GM12878 (cell line): ENCODE results near the gene STRA6. TPM values are rescaled to one million over a fixed set of nuclear protein-coding genes. Genes with fewer than 3 reads are reported as not detected.

Source experiments
- ATAC-seq: fragments of 200-7000 bp; cut with Tn5 transposase; 3 replicates; pipeline ENCODE4 v1.9.1; 2020; ENCODE audit warnings: mild to moderate bottlenecking, moderate library complexity
- BruUV-seq: library from RNA; stranded (reverse); fragments of 400-500 nt; replicated peaks from 2 replicates; lab custom pipeline; 2021; lab: Mats Ljungman, UMichigan
- CTCF ChIA-PET: fragments of 300-600 bp; sonication (Branson Sonifier 250); formaldehyde crosslinking; extraction: SDS; loops from one replicate; lab custom pipeline; 2021; ENCODE audit warnings: inconsistent platforms; lab: Yijun Ruan, JAX
- POLR2A ChIA-PET: fragments of 350-600 bp; formaldehyde crosslinking; extraction: SDS; loops from one replicate; lab custom pipeline; 2021; ENCODE audit warnings: inconsistent platforms; lab: Charles Lee
- RAD21 ChIA-PET: fragments of 300-600 bp; sonication (Branson Sonifier 250); formaldehyde crosslinking; loops from one replicate; lab custom pipeline; 2023; ENCODE audit warnings: antibody characterized with exemption; ENCODE audit not compliant: unreplicated experiment; lab: Charles Lee
- SMC1A ChIA-PET: fragments of 300-600 bp; sonication (Branson Sonifier 250); formaldehyde crosslinking; loops from one replicate; lab custom pipeline; 2023; ENCODE audit not compliant: unreplicated experiment, uncharacterized antibody; lab: Charles Lee
- DNase-seq: peaks from one replicate; pipeline ENCODE4 v3.0.0-alpha.2; 2011; ENCODE audit warnings: low read depth, low spot score
- FAIRE-seq: peaks from 3 replicates; lab custom pipeline; 2011; peaks lifted over from hg19 to GRCh38; lab: Jason Lieb, UNC
- H2AFZ ChIP-seq: 2 replicates; pipeline ENCODE4 v1.6.0; 2011; ENCODE audit warnings: low read depth, low read length, control low read depth; ENCODE audit not compliant: control insufficient read depth
- H3K27ac ChIP-seq: 2 replicates; pipeline ENCODE4 v1.5.1; 2011; ENCODE audit warnings: control low read depth; ENCODE audit not compliant: control insufficient read depth, insufficient read depth
- H3K27me3 ChIP-seq, 2 experiments: replicated peaks in 1 of 2; 2 replicates each; pipeline versions ENCODE4 v1.6.0 to v1.6.1; 2011; ENCODE audit warnings: low read length in 1 of 2; ENCODE audit not compliant: control insufficient read depth in 2 of 2, insufficient read depth in 2 of 2
- H3K36me3 ChIP-seq, 2 experiments: 2 replicates each; pipeline ENCODE4 v1.5.1; 2011; ENCODE audit warnings: low read length in 1 of 2; ENCODE audit not compliant: control insufficient read depth in 2 of 2, insufficient read depth in 2 of 2
- H3K4me1 ChIP-seq: 2 replicates; pipeline ENCODE4 v1.6.1; 2011; ENCODE audit warnings: mild to moderate bottlenecking, low read length, moderate library complexity, mixed read lengths; ENCODE audit not compliant: control insufficient read depth, insufficient read depth
- H3K4me2 ChIP-seq: 2 replicates; pipeline ENCODE4 v1.6.0; 2011; ENCODE audit warnings: control low read depth; ENCODE audit not compliant: control insufficient read depth, insufficient read depth
- H3K4me3 ChIP-seq: fragments of 200-600 bp; sonication (generic); 2 replicates; pipeline ENCODE4 v1.5.1; 2016
- H3K79me2 ChIP-seq: 2 replicates; pipeline ENCODE4 v1.6.0; 2011; ENCODE audit warnings: low read length; ENCODE audit not compliant: control insufficient read depth, insufficient read depth
- H3K9ac ChIP-seq: 2 replicates; pipeline ENCODE4 v1.8.0; 2011; ENCODE audit warnings: low read length, control low read depth, mixed read lengths; ENCODE audit not compliant: control insufficient read depth, insufficient read depth
- H3K9me3 ChIP-seq: replicated peaks from 3 replicates; pipeline ENCODE4 v1.5.1; 2011; ENCODE audit warnings: mild to moderate bottlenecking, low read length; ENCODE audit not compliant: control insufficient read depth, insufficient read depth
- H4K20me1 ChIP-seq: 2 replicates; pipeline ENCODE4 v1.6.0; 2011; ENCODE audit not compliant: control insufficient read depth, insufficient read depth
- CBFB ChIP-seq: IDR thresholded peaks from 2 replicates; pipeline ENCODE4 v1.6.1; 2016; ENCODE audit warnings: antibody characterized with exemption, low read depth
- HCFC1 ChIP-seq: fragments of 150-350 bp; IDR thresholded peaks from 2 replicates; pipeline ENCODE4 v1.6.1; 2014; ENCODE audit warnings: low read length
- MTA2 ChIP-seq: fragments of 450-650 bp; IDR thresholded peaks from 2 replicates; pipeline ENCODE4 v1.6.1; 2016; ENCODE audit warnings: low read depth, mild to moderate bottlenecking, moderate library complexity
- NFYA ChIP-seq: IDR thresholded peaks from 2 replicates; pipeline ENCODE4 v1.6.1; 2011; ENCODE audit warnings: low read depth, mild to moderate bottlenecking, low read length, improper control_type of control experiment, borderline replicate concordance
- PML ChIP-seq: IDR thresholded peaks from 2 replicates; pipeline ENCODE4 v1.6.1; 2012; ENCODE audit warnings: low read length, inconsistent platforms
- RFX5 ChIP-seq: IDR thresholded peaks from 2 replicates; pipeline ENCODE4 v1.6.1; 2011; ENCODE audit warnings: low read depth, low read length, improper control_type of control experiment
- TAF1 ChIP-seq: IDR thresholded peaks from 2 replicates; pipeline ENCODE4 v1.6.1; 2011; ENCODE audit warnings: mild to moderate bottlenecking, low read depth, low read length, borderline replicate concordance
- YY1 ChIP-seq: IDR thresholded peaks from 2 replicates; pipeline ENCODE4 v1.6.1; 2011; ENCODE audit warnings: low read depth, mild to moderate bottlenecking, low read length
- ZNF24 ChIP-seq: fragments of 450-650 bp; IDR thresholded peaks from 2 replicates; pipeline ENCODE4 v1.6.1; 2017; ENCODE audit warnings: antibody characterized with exemption, mild to moderate bottlenecking
- WGBS: methylation state at CpG from one replicate; pipeline ENCODE4 v1.1.6; 2016; ENCODE audit warnings: low lambda C conversion rate; ENCODE audit not compliant: insufficient replicate concordance, insufficient coverage; ENCODE audit errors: missing lambda C conversion rate; 5-methylcytosine and 5-hydroxymethylcytosine counted together
- in situ Hi-C: fragments of 300-500 bp; cut with MboI; formaldehyde crosslinking; loops from 9 replicates; pipeline ENCODE4 v1.14.3; 2018; ENCODE audit warnings: mixed read lengths
- intact Hi-C: fragments of 100-400 bp; cut with micrococcal nuclease; formaldehyde crosslinking; loops from one replicate; pipeline ENCODE4 v1.14.2; 2022; ENCODE audit not compliant: unreplicated experiment
- polyA plus RNA-seq, 11 experiments: library from polyadenylated mRNA; depleted of rRNA in 4 of 11; unstranded in 6 of 11; stranded (reverse) in 5 of 11; fragments of >200 nt; fragmentation: Nextera tagmentation in 4 of 11; fragmentation: Illumina TruSeq in 1 of 11; extraction: Ambion mirVana in 4 of 11; extraction: Trizol in 1 of 11; gene quantifications; 1 replicate in 1 of 11; 2 replicates in 10 of 11; pipeline versions ENCODE4 v1.2.1 to v1.2.3, GENCODE V29; 2011 to 2016; ENCODE audit warnings: inconsistent platforms in 2 of 11, missing spikeins in 2 of 11, low read depth in 1 of 11
- total RNA-seq, 4 experiments: library from RNA; depleted of rRNA in 3 of 4; stranded (reverse); fragments of >200 nt in 3 of 4; fragmentation: Illumina TruSeq in 1 of 4; extraction: Trizol in 1 of 4; gene quantifications; 2 replicates each; pipeline versions ENCODE4 v1.2.1 to v1.2.3, GENCODE V29; 2013 to 2021
- TF ChIP-seq, protein P1 (sequence below), 3 experiments: IDR thresholded peaks in 2 of 3; conservative IDR thresholded peaks in 1 of 3; 2 replicates each; pipeline ENCODE4 v1.5.1; 2011; ENCODE audit warnings: low read depth in 3 of 3, low read length in 3 of 3, mild to moderate bottlenecking in 3 of 3, control low read depth in 2 of 3, moderate library complexity in 2 of 3, inconsistent platforms in 1 of 3, mixed read lengths in 1 of 3; ENCODE audit not compliant: control insufficient read depth in 2 of 3, insufficient read depth in 1 of 3; ENCODE audit errors: extremely low read depth in 1 of 3

Gene STRA6
- total and polyA plus RNA-seq, 10 of the 15 experiments (the other 5 are each of a cell fraction or from before 2014, with no cell fraction given): 0.31 to 10.8 (median 5.8) TPM

DNA sequence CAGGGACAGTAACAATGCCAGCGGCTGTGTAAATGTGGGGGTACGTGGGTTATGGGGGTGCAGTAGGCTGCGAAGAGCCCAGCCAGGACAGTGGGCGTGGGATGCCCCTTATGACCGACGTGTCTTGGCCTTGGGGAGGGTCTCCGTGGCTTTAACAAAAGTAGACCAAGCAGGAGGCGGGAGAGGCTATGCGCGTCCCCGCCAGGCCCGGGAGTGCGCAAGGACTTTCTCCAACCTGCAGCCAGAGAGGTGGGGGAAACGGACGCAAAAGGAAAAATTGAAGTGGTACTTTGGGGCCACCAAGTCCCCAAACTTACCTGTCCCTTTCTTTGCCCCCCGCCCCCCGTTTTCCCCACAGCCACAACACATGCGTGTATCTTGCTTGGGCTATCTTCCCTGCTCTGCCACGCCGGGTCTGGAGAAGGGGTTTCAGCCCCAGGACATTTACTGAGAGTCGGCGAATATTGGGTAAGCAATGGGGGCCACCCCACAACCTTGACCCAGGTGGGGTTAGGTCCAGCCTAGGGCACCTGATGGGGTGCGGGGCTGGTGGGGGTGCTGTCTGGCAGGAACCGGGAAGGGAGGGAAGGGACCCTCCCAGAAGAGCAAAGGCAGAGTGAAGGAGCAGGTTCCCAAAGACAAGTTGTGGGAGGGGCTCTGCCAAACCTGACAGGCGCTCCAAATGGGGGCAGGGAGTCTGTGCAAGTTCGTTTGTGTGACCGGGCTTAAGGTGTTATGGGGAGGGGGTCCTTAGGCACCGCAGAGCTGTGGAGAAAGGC, 71.5 kb downstream of the STRA6 start:
- Histone ChIP-seq H3K27me3 (peaks cover 36 to 61% of the 10 kb centered on the region in 2 experiments), H3K9me3 (no peaks in the 10 kb centered on the region; the same call in 2 of the 3 replicates), H3K4me2 (no peak overlapping the region), H3K9ac (no peak overlapping the region), H3K36me3 (no peaks in the 10 kb centered on the region), H2AFZ (no peak overlapping the region)
- DNase-seq (no peak), ATAC-seq (no peak), FAIRE-seq (no peak)
- ChIA-PET SMC1A (no interaction called here), RAD21 (no interaction called here)
- WGBS: 45% methylated on average over 28 of the region's 28 CpGs
- TF ChIP-seq, protein P1, sequence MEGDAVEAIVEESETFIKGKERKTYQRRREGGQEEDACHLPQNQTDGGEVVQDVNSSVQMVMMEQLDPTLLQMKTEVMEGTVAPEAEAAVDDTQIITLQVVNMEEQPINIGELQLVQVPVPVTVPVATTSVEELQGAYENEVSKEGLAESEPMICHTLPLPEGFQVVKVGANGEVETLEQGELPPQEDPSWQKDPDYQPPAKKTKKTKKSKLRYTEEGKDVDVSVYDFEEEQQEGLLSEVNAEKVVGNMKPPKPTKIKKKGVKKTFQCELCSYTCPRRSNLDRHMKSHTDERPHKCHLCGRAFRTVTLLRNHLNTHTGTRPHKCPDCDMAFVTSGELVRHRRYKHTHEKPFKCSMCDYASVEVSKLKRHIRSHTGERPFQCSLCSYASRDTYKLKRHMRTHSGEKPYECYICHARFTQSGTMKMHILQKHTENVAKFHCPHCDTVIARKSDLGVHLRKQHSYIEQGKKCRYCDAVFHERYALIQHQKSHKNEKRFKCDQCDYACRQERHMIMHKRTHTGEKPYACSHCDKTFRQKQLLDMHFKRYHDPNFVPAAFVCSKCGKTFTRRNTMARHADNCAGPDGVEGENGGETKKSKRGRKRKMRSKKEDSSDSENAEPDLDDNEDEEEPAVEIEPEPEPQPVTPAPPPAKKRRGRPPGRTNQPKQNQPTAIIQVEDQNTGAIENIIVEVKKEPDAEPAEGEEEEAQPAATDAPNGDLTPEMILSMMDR (IDR thresholded peaks at IDR 0.05 in 2 of 3, conservative IDR thresholded peaks at IDR 0.05 in 1 of 3; ENCODE audit: control insufficient read depth in 2 of 3, extremely low read depth in 1 of 3, insufficient read depth in 1 of 3, low read depth in 3 of 3, low read length in 3 of 3): no peak
- TF ChIP-seq YY1: no peak
- no peak for TF ChIP-seq HCFC1
- no peak for TF ChIP-seq PML
- TF ChIP-seq TAF1: no peak
- TF ChIP-seq ZNF24: no peak
- TF ChIP-seq RFX5: no peak
- TF ChIP-seq MTA2: no peak
- no peak for TF ChIP-seq NFYA
- TF ChIP-seq CBFB: no peak
- TF ChIP-seq, all 136 proteins: peak for 0
- no peak overlapping the region for H3K27ac ChIP-seq
- no peaks in the 10 kb centered on the region for H4K20me1 ChIP-seq
- POLR2A ChIA-PET: no interaction called here
- in situ Hi-C loops (no loop called here), intact Hi-C loops (no loop called here)
- no TSS peak for BruUV-seq
- H3K79me2 ChIP-seq: no peaks in the 10 kb centered on the region
- H3K4me1 ChIP-seq: peaks cover 3% of the 10 kb centered on the region; the same call in 1 of the 2 replicates
- H3K4me3 ChIP-seq: no peak overlapping the region
- CTCF ChIA-PET: interaction anchor here (3.3 kb wide), 1 partner anchor 190 kb away, joined by 26 read pairs; no protein-coding TSS in a partner anchor
